Common myeloid progenitor, CD34-positive (primary cell): ENCODE results near the gene BEAN1.

Experiments
- CTCF ChIA-PET: fragments of 350-600 bp; sonication (Branson Sonifier 250); formaldehyde crosslinking; loops from one replicate; lab custom pipeline; 2021; ENCODE audit warnings: antibody characterized with exemption; lab: Charles Lee
- POLR2A ChIA-PET: fragments of 350-600 bp; sonication (Branson Sonifier 250); formaldehyde crosslinking; loops from one replicate; lab custom pipeline; 2021; ENCODE audit warnings: antibody characterized with exemption; lab: Charles Lee
- DNase-seq, 3 donors: peaks; one replicate each; pipeline versions ENCODE4 v3.0.0 to v3.0.0-alpha.2; 2013
- H3K27ac ChIP-seq, 2 experiments: 1 replicate in 1 of 2; 2 replicates in 1 of 2; pipeline ENCODE4 v1.7.0; 2013; ENCODE audit warnings: inconsistent platforms in 2 of 2, low read length in 2 of 2, mild to moderate bottlenecking in 2 of 2, low read depth in 1 of 2, moderate library complexity in 1 of 2; ENCODE audit not compliant: severe bottlenecking in 2 of 2, insufficient read depth in 1 of 2, poor library complexity in 1 of 2
- H3K27me3 ChIP-seq, 5 experiments: replicated peaks in 2 of 5; 1 replicate in 3 of 5; 2 replicates in 2 of 5; pipeline versions ENCODE4 v1.6.1 to v1.7.0; 2013; ENCODE audit warnings: low read length in 4 of 5, mild to moderate bottlenecking in 2 of 5, moderate library complexity in 2 of 5, inconsistent platforms in 1 of 5; ENCODE audit not compliant: insufficient read depth in 5 of 5, control insufficient read depth in 4 of 5
- H3K36me3 ChIP-seq, 4 experiments: 1 replicate in 2 of 4; 2 replicates in 2 of 4; pipeline versions ENCODE4 v1.6.1 to v1.7.0; 2013; ENCODE audit warnings: low read length in 3 of 4, control low read depth in 1 of 4, mild to moderate bottlenecking in 1 of 4; ENCODE audit not compliant: control insufficient read depth in 4 of 4, insufficient read depth in 4 of 4
- H3K4me1 ChIP-seq, 4 experiments: 1 replicate in 3 of 4; 2 replicates in 1 of 4; pipeline versions ENCODE4 v1.6.1 to v1.7.1; 2013; ENCODE audit warnings: low read length in 3 of 4, mild to moderate bottlenecking in 3 of 4, control low read depth in 1 of 4, inconsistent platforms in 1 of 4, moderate library complexity in 1 of 4; ENCODE audit not compliant: control insufficient read depth in 4 of 4, insufficient read depth in 4 of 4; ENCODE audit errors: control extremely low read depth in 1 of 4
- H3K4me3 ChIP-seq, 7 experiments: 1 replicate in 4 of 7; 2 replicates in 3 of 7; pipeline versions ENCODE4 v1.5.1 to v1.7.0; 2013; ENCODE audit warnings: mild to moderate bottlenecking in 7 of 7, low read length in 6 of 7, moderate library complexity in 6 of 7, inconsistent platforms in 2 of 7, low read depth in 2 of 7, control low read depth in 1 of 7; ENCODE audit not compliant: insufficient read depth in 4 of 7, control insufficient read depth in 1 of 7; ENCODE audit errors: extremely low read depth in 1 of 7
- H3K9me3 ChIP-seq, 5 experiments: 1 replicate in 4 of 5; 2 replicates in 1 of 5; pipeline versions ENCODE4 v1.6.1 to v1.7.1; 2013; ENCODE audit warnings: low read length in 4 of 5, mild to moderate bottlenecking in 2 of 5, inconsistent platforms in 1 of 5, low read depth in 1 of 5, moderate library complexity in 1 of 5; ENCODE audit not compliant: control insufficient read depth in 4 of 5, insufficient read depth in 2 of 5; ENCODE audit errors: control extremely low read depth in 1 of 5
- WGBS: methylation state at CpG from one replicate; pipeline ENCODE4 v1.1.5; 2013; ENCODE audit not compliant: insufficient coverage; 5-methylcytosine and 5-hydroxymethylcytosine counted together

BEAN1 gene

GRCh38 chr16:66503612-66504011 lies 76.5 kb downstream of the BEAN1 start:
- POLR2A ChIA-PET: no interaction called here

GRCh38 chr16:66507731-66508239 lies 80.7 kb downstream of the BEAN1 start:
- no peak for DNase-seq
- Histone ChIP-seq H3K4me3 (no peak overlapping the region), H3K4me1 (peaks cover 0 to 14% (median 8%) of the 10 kb centered on the region in 4 experiments), H3K27ac (no peak overlapping the region), H3K27me3 (no peaks in the 10 kb centered on the region), H3K9me3 (no peaks in the 10 kb centered on the region), H3K36me3 (peaks cover 0 to 17% (median 0%) of the 10 kb centered on the region in 4 experiments)
- POLR2A ChIA-PET: no interaction called here
- 100% methylated on average over 1 of the region's 4 CpGs for whole genome bisulfite sequencing
- CTCF ChIA-PET: interaction anchor here (0.7 to 5.7 kb wide), 9 partner anchors 16 to 101 kb away, joined by 3 to 30 read pairs (median 8); partner anchors contain the start of gene CKLF

More at GRCh38 chr16:66503612-66504011, 76.5 kb downstream of the BEAN1 start:
- no CpG with 5 or more reads among the region's 3 CpGs for WGBS
- H3K27me3 ChIP-seq: no peaks in the 10 kb centered on the region
- H3K27ac ChIP-seq: no peak overlapping the region
- H3K4me1 ChIP-seq: no peaks in the 10 kb centered on the region
- no peaks in the 10 kb centered on the region for H3K9me3 ChIP-seq
- H3K36me3 ChIP-seq: no peaks in the 10 kb centered on the region
- no peak overlapping the region for H3K4me3 ChIP-seq
- CTCF ChIA-PET: interaction anchor here (1.0 to 1.6 kb wide), 2 partner anchors 12 to 15 kb away, joined by 3 read pairs; no protein-coding TSS in a partner anchor
- no peak for DNase-seq

GRCh38 chr16:66508248-66508913 lies 81.3 kb downstream of the BEAN1 start:
- POLR2A ChIA-PET: interaction anchor here (1.1 kb wide), 1 partner anchor 81 kb away, joined by 3 read pairs; no protein-coding TSS in a partner anchor
- CTCF ChIA-PET: interaction anchor here (0.7 to 5.7 kb wide), 12 partner anchors 16 to 102 kb away, joined by 3 to 85 read pairs (median 7); partner anchors contain the start of gene CKLF
- H3K4me3 ChIP-seq: no peak overlapping the region

GRCh38 chr16:66508914-66509496 lies 81.9 kb downstream of the BEAN1 start:
- Histone ChIP-seq H3K9me3 (no peaks in the 10 kb centered on the region), H3K27ac (no peak overlapping the region), H3K27me3 (no peaks in the 10 kb centered on the region), H3K4me3 (no peak overlapping the region), H3K36me3 (peaks cover 0 to 26% (median 0%) of the 10 kb centered on the region in 4 experiments), H3K4me1 (peaks cover 0 to 23% (median 10%) of the 10 kb centered on the region in 4 experiments)
- CTCF ChIA-PET: interaction anchor here (0.7 to 5.7 kb wide), 12 partner anchors 15 to 102 kb away, joined by 3 to 85 read pairs (median 10); partner anchors contain the start of genes CKLF and CMTM2
- 94% methylated on average over 8 of the region's 9 CpGs for WGBS
- POLR2A ChIA-PET: interaction anchor here (1.1 kb wide), 1 partner anchor 81 kb away, joined by 3 read pairs; no protein-coding TSS in a partner anchor
- DNase-seq: no peak

More at GRCh38 chr16:66508248-66508913, 81.3 kb downstream of the BEAN1 start:
- Histone ChIP-seq H3K36me3 (peaks cover 0 to 22% (median 0%) of the 10 kb centered on the region in 4 experiments), H3K27me3 (no peaks in the 10 kb centered on the region), H3K27ac (no peak overlapping the region), H3K4me1 (peaks cover 0 to 19% (median 9%) of the 10 kb centered on the region in 4 experiments), H3K9me3 (no peaks in the 10 kb centered on the region)
- DNase-seq: no peak
- WGBS: 85% methylated on average over 6 of the region's 7 CpGs

- Histone ChIP-seq H3K4me3 (no peak overlapping the region), H3K9me3 (no peaks in the 10 kb centered on the region), H3K36me3 (peaks cover 0 to 26% (median 0%) of the 10 kb centered on the region in 4 experiments), H3K27me3 (no peaks in the 10 kb centered on the region), H3K27ac (no peak overlapping the region), H3K4me1 (peaks cover 0 to 23% (median 10%) of the 10 kb centered on the region in 4 experiments)
- WGBS: 98% methylated on average over 5 of the region's 5 CpGs
- no peak for DNase-seq
- ChIA-PET POLR2A (interaction anchor here (1.1 kb wide), 1 partner anchor 80 kb away, joined by 3 read pairs; no protein-coding TSS in a partner anchor), CTCF (interaction anchor here (0.7 to 5.7 kb wide), 13 partner anchors 15 to 103 kb away, joined by 3 to 85 read pairs (median 13); partner anchors contain the start of genes CKLF and CMTM2)
Measured at GRCh38 chr16:66509576-66509975, 82.5 kb downstream of the BEAN1 start.

- H3K27ac ChIP-seq: no peak overlapping the region
- 99% methylated on average over 5 of the region's 5 CpGs for WGBS
- H3K4me3 ChIP-seq: no peak overlapping the region
- no peaks in the 10 kb centered on the region for H3K27me3 ChIP-seq
- H3K36me3 ChIP-seq: peaks cover 0 to 26% (median 0%) of the 10 kb centered on the region in 4 experiments
- ChIA-PET POLR2A (no interaction called here), CTCF (interaction anchor here (0.9 to 5.7 kb wide), 15 partner anchors 14 to 104 kb away, joined by 3 to 85 read pairs (median 13); partner anchors contain the start of genes CKLF and CMTM2)
- H3K4me1 ChIP-seq: peaks cover 0 to 25% (median 13%) of the 10 kb centered on the region in 4 experiments
- no peak for DNase-seq
- no peaks in the 10 kb centered on the region for H3K9me3 ChIP-seq
Measured at GRCh38 chr16:66510298-66510697, 83.2 kb downstream of the BEAN1 start.
